Measurements from ENCODE around the gene KRTAP19-3.

GRCh38 chr21:30502041-30502440, 10.2 kb upstream of the KRTAP19-3 start, which contains the start of gene KRTAP19-5:
- TF ChIP-seq BRCA1 (IDR thresholded peaks at IDR 0.05; ENCODE audit: low read depth, low read length) (no peak), CTCF (IDR thresholded peaks at IDR 0.05; ENCODE audit: control extremely low read depth in 1 of 3, insufficient read depth in 1 of 3, low read depth in 1 of 3, low read length in 3 of 3) (no peak), CHD2 (IDR thresholded peaks at IDR 0.05; ENCODE audit: low read length) (no peak), POLR2A (IDR thresholded peaks at IDR 0.05; ENCODE audit: control extremely low read depth in 1 of 2, low read depth in 2 of 2, low read length in 2 of 2) (no peak), POLR2AphosphoS5 (IDR thresholded peaks at IDR 0.05; ENCODE audit: low read depth, low read length) (no peak), YY1 (IDR thresholded peaks at IDR 0.05; ENCODE audit: low read depth, low read length) (no peak), GABPA (IDR thresholded peaks at IDR 0.05; ENCODE audit: borderline replicate concordance, insufficient read depth, low read length) (no peak), TEAD4 (IDR thresholded peaks at IDR 0.05; ENCODE audit: low read depth, low read length) (no peak), EP300 (IDR thresholded peaks at IDR 0.05; ENCODE audit: borderline replicate concordance in 1 of 2, low read depth in 2 of 2, low read length in 2 of 2) (no peak), TBP (IDR thresholded peaks at IDR 0.05; ENCODE audit: low read depth, low read length) (no peak), SUZ12 (IDR thresholded peaks at IDR 0.05; ENCODE audit: low read length) (no peak)

Data from H1 (cell line).